SK-N-MC (cell line): ENCODE measurements around the gene CCNL1.
"Not testable (repeated sequence)": the region's sequence is repeated elsewhere in the genome, so short reads cannot be mapped to it uniquely, and the experiment has no call there.

ENCODE experiments used
- FOXP2 ChIP-seq: optimal IDR thresholded peaks from 2 replicates; pipeline ENCODE3; 2011; ENCODE audit warnings: mild to moderate bottlenecking, moderate library complexity; ENCODE audit not compliant: insufficient read depth; ENCODE audit errors: extremely low read length, control extremely low read depth
- POLR2AphosphoS5 ChIP-seq: IDR thresholded peaks from 2 replicates; pipeline ENCODE4 v1.6.1; 2012; ENCODE audit warnings: mild to moderate bottlenecking, low read depth, low read length, borderline replicate concordance

DNA sequence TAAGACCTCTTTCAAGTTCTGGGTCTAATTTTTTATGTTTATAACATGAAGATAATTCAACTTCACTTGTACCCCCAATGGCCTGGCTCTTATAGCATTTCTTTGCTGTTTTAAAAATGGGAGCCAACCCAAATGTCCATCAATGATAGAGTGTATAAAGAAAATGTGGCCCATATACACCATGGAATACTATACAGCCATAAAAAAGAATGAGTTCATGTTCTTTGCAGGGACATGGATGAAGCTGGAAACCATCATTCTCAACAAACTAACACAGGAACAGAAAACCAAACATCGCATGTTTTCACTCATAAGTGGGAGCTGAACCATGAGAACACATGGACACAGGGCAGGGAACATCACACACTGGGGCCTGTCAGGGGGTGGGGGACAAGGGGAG lies 57.4 kb downstream of the CCNL1 start:
- TF ChIP-seq FOXP2, POLR2AphosphoS5: not testable (repeated sequence)
